GM18511 (cell line): Measurements from ENCODE around the gene SPECC1.
"Not testable (repeated sequence)": the region's sequence is repeated elsewhere in the genome, so short reads cannot be mapped to it uniquely, and the experiment has no call there.

Source experiments
- ATAC-seq: cut with Tn5 transposase; IDR thresholded peaks from one replicate; pipeline ENCODE4 v1.9.1; 2021; ENCODE audit warnings: mild to moderate bottlenecking, moderate library complexity; ENCODE audit not compliant: unreplicated experiment

SPECC1 gene

DNA sequence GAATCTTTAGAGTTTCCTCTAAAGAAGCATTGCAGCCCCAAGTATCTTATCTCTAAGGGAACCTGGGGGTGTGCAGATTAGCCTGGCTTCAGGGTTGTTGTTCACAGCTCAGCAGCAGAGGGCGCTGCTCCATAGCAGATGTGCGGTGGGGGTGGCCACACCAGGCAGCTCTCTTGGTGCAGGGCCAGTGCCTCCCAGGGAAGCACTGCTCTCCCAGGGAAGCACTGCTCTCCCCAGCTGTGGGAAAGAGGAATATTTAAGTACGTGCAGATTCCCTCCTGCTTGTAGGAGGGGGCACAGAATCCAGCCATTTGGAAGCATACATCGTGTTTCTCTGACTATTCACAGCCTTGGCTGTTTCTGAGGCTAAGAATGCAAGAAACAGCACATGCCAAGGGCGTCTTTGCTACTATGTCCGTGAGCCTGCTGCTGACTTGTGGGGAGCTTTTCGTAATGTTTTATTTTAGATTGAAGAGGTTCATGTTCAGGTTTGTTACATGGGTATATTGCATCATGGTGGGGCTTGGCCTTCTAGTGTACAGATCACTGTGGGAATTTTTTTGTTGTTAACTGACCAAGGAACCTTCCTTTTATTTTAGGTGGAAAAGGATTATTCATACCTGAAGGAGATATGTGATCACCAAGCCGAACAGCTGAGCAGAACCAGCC, 217.8 kb downstream of the SPECC1 start:
- peak; percentile 63 for ATAC-seq

DNA sequence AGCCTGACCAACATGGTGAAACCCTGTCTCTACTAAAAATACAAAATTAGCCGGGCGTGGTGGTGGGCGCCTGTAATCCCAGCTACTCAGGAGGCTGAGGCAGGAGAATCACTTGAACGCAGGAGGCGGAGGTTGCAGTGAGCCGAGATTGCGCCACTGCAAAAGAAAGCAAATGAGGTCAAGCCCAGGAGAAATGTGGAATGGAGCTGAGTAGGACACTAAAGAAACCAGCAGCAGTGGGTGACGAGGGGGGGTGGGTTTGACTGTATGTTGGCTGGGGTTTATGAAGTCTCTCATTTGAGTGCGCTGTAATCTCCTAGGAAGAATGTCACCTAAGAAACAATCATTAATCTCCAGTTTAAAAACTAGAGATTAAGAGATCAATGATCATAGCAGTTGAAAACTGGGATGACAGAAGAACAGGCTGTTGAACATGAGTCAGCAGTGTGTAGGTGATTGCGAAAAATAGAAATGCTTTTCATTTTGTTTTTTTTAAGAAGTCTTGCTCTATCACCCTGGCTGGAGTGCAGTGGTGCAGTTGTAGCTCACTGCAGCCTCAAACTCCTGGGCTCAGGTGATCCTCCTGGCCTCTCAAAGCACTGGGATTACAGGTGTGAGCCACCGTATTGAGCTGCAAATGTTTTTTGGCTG, 218.7 kb downstream of the SPECC1 start:
- ATAC-seq, result not testable (repeated sequence)

GRCh38 chr17:20228410-20228809, 219.3 kb downstream of the SPECC1 start:
- no peak for ATAC-seq

- no peak for ATAC-seq
Observed at GRCh38 chr17:20228860-20229259, 219.7 kb downstream of the SPECC1 start.

DNA sequence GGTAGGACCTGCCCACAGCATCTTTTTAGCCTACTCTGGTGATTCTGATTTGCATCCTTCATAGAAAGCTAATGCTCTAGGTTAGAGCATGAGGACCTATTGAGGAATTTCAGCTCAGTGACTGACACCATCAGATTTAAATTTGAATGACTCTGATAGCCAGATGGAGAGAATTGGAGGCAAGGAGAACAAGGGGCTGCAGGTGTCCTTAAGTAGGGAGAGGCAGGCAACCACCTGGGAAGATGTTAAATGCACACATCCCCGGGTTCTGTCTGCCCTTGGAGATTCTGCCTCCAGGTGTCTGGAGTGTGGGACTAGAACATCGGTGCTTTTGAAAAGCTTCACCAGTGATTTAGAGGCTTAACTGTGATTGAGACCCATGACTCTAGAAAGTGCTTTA, 221.8 kb downstream of the SPECC1 start:
- ATAC-seq, result no peak

GRCh38 chr17:20232611-20233010, 223.5 kb downstream of the SPECC1 start:
- no peak for ATAC-seq

- no peak for ATAC-seq
Observed at GRCh38 chr17:20234276-20234675, 225.1 kb downstream of the SPECC1 start.

DNA sequence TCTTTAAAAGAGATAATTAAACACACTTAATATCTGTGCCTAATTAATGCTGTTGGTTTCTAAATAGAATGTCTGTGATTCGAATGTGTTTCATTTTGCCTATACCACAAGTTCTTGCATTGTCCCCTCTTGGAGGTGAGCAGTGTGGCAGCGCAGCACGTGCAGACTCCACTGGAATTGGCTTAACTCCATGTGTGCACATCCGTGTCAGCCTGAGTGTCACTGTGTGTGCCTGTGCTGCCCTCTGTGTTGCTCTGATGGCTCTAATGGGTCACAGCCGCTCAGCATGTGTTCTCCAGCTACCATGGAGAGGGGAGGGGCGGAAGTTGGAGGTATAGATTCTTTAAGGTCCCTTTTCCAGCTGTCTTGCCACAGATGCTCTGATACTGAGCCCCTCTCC, 226.6 kb downstream of the SPECC1 start:
- ATAC-seq, result no peak

DNA sequence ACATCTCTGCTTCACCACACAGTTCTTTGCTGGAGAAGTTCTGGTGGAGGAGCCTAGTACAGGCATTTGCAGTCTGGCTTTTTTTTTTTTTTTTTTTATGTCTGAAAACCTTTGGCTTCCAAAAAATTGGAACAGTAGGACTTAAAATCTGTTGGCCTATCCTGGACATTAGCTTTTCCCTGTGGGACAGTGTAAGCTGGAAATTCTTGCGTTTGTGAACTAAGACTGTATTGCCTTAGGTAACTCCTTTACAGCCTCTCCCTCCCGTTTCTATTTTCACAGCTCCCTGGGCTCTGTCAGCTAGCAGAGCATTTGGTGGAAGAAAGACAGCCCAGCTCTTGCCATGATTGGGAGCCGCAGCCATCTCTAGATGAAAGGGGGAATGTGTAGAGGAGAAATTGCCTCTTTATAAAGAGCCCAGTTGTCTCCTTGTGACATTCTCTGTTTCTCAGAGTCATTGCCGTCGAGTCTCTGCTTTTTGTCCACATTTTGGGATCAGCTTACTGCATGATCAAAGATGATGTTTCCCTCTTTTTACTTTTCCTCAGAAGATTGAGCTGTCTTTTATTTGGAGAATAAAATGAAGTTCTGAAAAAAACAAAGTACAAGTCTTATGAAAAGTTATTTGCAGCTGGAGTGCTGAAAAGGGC, 227.5 kb downstream of the SPECC1 start:
- ATAC-seq, result no peak

DNA sequence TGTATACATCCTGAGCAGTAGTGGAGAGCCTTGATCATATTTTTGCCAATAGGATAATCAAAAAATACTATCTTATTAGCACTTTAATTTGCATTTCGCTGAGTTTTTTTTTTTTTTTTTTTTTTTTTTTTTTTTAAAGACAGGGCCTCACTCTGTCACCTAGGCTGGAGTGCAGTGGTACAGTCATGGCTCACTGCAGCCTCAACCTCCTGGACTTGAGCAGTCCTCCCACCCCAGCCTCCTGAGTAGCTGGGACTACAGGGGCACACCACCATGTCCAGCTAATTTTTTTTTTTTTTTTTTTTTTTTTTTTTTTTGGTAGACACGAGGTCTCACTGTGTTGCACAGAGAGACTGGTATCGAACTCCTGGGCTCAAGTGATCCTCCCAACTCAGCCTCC, 230.6 kb downstream of the SPECC1 start:
- not testable (repeated sequence) for ATAC-seq

DNA sequence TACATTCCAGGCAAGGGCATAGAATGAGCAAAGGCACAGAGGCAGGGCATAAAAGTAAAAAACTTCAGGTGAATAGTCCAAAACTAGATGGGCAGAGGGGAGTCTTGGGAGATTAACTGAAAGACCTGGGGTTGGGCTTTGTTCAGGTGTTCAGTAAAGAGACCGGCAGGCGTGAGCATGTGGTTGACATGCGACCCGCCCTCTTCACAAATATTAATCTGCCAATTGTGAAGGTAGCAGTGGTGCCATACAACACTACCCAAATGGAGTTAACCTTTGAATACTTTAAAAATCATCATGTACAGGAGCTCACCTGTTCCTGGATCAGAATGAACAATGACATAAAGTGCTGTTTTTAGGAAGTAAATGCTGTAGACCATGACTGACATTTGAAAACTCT, 232.7 kb downstream of the SPECC1 start:
- no peak for ATAC-seq

DNA sequence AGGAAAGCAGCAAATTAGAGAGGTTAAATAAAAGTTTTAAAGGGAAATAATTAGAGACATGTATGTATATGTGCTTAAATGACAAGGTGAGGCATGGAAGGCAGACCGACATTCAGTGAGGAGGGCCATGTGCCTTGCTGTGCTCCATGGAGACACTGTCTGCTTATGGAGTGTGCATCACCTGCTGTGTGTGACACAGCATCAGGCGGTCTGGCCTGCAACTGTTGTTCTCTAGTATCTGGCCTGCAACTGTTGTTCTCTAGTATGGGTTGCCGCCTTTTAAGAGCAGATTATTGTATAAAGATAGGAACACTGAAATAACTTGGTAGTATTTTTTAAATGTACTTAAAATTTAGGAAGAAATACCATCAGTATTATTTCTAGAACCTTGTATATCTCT, 233.1 kb downstream of the SPECC1 start:
- no peak for ATAC-seq

DNA sequence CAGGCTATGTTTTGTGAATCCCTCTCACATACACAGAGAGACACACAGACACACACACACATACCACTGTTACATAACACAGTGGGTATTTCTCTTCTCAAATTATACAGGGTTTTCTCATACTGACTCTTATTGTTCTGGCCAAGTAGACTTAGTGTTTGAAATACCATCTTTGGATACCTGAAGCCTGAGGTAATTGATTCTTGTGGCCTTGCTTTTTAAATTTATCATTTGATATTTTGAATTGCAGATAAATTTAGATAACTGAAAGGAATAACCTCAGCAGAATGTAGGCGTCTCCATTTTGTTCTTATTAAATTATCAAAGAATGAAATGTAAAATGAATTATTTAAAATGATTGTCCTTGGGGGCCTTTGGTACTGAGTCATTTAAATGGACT, 234.4 kb downstream of the SPECC1 start:
- no peak for ATAC-seq

GRCh38 chr17:20244671-20245070, 235.5 kb downstream of the SPECC1 start:
- no peak for ATAC-seq

GRCh38 chr17:20246692-20247091, 237.5 kb downstream of the SPECC1 start:
- ATAC-seq, result no peak

GRCh38 chr17:20253323-20253722, 244.2 kb downstream of the SPECC1 start:
- ATAC-seq, result no peak

GRCh38 chr17:20254541-20254940, 245.4 kb downstream of the SPECC1 start:
- ATAC-seq, result no peak

DNA sequence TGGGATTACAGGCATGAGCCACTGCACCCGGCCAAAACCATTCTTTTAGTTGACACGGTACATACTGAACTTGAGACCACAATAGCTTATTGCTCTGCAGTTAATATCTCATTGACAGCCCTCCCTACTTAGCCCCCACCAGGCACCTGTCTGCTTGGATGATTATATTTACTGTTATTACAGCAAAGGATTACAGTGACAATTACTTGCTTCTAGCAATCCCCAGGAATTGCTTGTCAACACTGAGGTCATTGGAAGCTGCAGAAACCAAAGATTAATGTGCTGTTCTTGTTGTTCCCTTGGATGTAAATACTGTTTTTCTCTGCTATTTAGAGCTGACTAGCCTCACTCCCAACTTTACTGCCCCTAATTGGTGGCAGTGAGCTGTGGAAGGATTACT, 247.0 kb downstream of the SPECC1 start:
- no peak for ATAC-seq

DNA sequence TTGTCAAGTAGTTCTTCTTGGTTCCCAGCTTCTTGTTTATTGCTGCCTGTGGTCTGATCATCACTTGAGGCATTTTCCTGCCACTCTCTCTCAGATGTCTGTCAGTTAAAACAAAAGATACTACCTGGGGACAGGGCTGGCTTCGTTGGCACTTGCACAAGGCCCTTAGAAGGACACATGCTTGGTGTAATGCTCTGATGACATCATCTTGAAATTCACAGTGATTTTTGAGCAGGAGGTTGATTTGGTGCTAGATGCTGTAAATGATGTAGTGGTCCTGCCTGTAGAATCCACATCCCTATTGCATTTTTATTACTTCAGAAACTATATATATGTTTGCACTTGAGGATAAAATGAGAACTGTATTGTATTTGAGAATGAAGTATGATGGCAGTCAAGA, 247.8 kb downstream of the SPECC1 start:
- no peak for ATAC-seq

- no peak for ATAC-seq
Observed at GRCh38 chr17:20257798-20258197, 248.6 kb downstream of the SPECC1 start.

DNA sequence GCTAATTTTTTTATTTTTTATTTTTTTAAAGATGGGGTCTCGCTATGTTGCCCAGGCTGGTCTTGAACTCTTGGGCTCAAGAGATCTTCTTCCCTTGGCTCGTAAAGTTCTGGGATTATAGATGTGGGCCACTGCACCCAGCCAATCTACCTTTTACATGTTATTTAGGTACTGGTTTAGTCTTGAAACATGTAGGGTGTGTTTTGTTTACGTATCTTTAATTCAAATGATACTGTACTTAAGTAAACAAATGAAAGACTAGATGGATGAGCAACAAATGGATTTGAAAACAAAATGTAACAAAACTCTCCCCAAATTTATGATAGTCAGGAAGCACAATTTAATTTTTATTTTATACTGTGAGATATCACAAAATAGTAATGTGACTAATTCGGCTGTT, 250.5 kb downstream of the SPECC1 start:
- ATAC-seq, result no peak

DNA sequence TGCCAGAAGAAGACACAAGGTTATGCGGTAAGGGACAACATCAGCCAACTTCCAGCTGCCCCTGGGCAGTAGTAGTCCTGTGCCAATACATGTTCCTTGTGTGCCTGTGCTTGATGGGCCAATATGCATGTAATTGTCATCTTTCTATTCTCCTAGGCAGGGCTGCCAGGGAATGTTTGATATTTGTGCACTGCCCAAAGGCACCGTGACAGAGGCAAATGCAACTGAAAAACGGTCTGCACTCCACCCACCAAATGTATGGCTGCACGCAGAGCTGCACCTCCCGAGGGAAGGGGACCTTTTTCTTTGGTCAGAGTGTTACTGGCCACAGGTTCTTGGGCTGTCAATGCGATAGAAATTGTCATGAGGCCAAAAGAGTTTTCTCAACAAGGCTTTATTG, 251.1 kb downstream of the SPECC1 start:
- ATAC-seq, result no peak
